ACC112 (cell line): Measurements from ENCODE around the gene SMOC2.

ENCODE experiments used
- H2AFZ ChIP-seq: fragments of 200-600 bp; sonication (generic); one replicate; pipeline ENCODE4 v1.6.0; 2017; ENCODE audit warnings: antibody characterized with exemption, low read length; ENCODE audit not compliant: unreplicated experiment
- H3K27ac ChIP-seq: fragments of 200-600 bp; sonication (generic); 2 replicates; pipeline ENCODE4 v1.5.1; 2014; ENCODE audit warnings: low read depth, mild to moderate bottlenecking, antibody characterized with exemption, low read length, moderate library complexity
- H3K27me3 ChIP-seq: fragments of 200-600 bp; sonication (generic); 2 replicates; pipeline ENCODE4 v1.6.1; 2014; ENCODE audit warnings: mild to moderate bottlenecking, antibody characterized with exemption, low read length, moderate library complexity, mixed read lengths; ENCODE audit not compliant: insufficient read depth
- H3K36me3 ChIP-seq: fragments of 200-600 bp; sonication (generic); 2 replicates; pipeline ENCODE4 v1.6.1; 2016; ENCODE audit warnings: mild to moderate bottlenecking, antibody characterized with exemption, low read length, moderate library complexity, mixed read lengths; ENCODE audit not compliant: insufficient read depth
- H3K4me1 ChIP-seq: fragments of 200-600 bp; sonication (generic); one replicate; pipeline ENCODE4 v1.6.1; 2016; ENCODE audit warnings: low read length, mixed read lengths; ENCODE audit not compliant: insufficient read depth, unreplicated experiment, control insufficient read depth
- H3K4me3 ChIP-seq: fragments of 200-600 bp; sonication (generic); 2 replicates; pipeline ENCODE4 v1.5.1; 2014; ENCODE audit warnings: mild to moderate bottlenecking, low read depth, low read length
- H3K79me2 ChIP-seq: fragments of 200-600 bp; sonication (generic); one replicate; pipeline ENCODE4 v1.6.0; 2016; ENCODE audit warnings: low read length; ENCODE audit not compliant: control insufficient read depth, unreplicated experiment, insufficient read depth

The SMOC2 gene

GRCh38 chr6:168428863-168429262 is 12.1 kb upstream of the SMOC2 start:
- no peak overlapping the region for H3K27ac ChIP-seq
- H3K4me3 ChIP-seq, result no peak overlapping the region
- no peaks in the 10 kb centered on the region for H3K79me2 ChIP-seq
- H2AFZ ChIP-seq, result no peak overlapping the region
- no peaks in the 10 kb centered on the region for H3K36me3 ChIP-seq
- peaks cover 5% of the 10 kb centered on the region for H3K27me3 ChIP-seq
- H3K4me1 ChIP-seq, result no peaks in the 10 kb centered on the region

GRCh38 chr6:168432196-168432595 is 8.8 kb upstream of the SMOC2 start:
- no peak overlapping the region for H2AFZ ChIP-seq
- H3K79me2 ChIP-seq, result no peaks in the 10 kb centered on the region
- H3K27ac ChIP-seq, result no peak overlapping the region
- peaks cover 18% of the 10 kb centered on the region for H3K27me3 ChIP-seq
- H3K36me3 ChIP-seq, result no peaks in the 10 kb centered on the region
- H3K4me1 ChIP-seq, result no peaks in the 10 kb centered on the region
- H3K4me3 ChIP-seq, result no peak overlapping the region

- Histone ChIP-seq H3K79me2 (no peaks in the 10 kb centered on the region), H3K4me1 (no peaks in the 10 kb centered on the region), H2AFZ (no peak overlapping the region), H3K36me3 (no peaks in the 10 kb centered on the region), H3K27ac (no peak overlapping the region), H3K27me3 (peaks cover 28% of the 10 kb centered on the region), H3K4me3 (no peak overlapping the region)
Measured at GRCh38 chr6:168433898-168434297, 7.1 kb upstream of the SMOC2 start.

GRCh38 chr6:168434505-168434904 is 6.5 kb upstream of the SMOC2 start:
- H3K79me2 ChIP-seq, result no peaks in the 10 kb centered on the region
- H3K4me1 ChIP-seq, result no peaks in the 10 kb centered on the region
- no peaks in the 10 kb centered on the region for H3K36me3 ChIP-seq
- no peak overlapping the region for H2AFZ ChIP-seq
- peaks cover 34% of the 10 kb centered on the region for H3K27me3 ChIP-seq
- no peak overlapping the region for H3K27ac ChIP-seq
- H3K4me3 ChIP-seq, result no peak overlapping the region

- no peak overlapping the region for H2AFZ ChIP-seq
- peaks cover 61% of the 10 kb centered on the region for H3K27me3 ChIP-seq
- H3K4me3 ChIP-seq, result no peak overlapping the region
Measured at GRCh38 chr6:168437751-168438150, 3.2 kb upstream of the SMOC2 start.

GRCh38 chr6:168438783-168439520 is 2.0 kb upstream of the SMOC2 start:
- no peak overlapping the region for H3K27ac ChIP-seq
- no peaks in the 10 kb centered on the region for H3K4me1 ChIP-seq
- H2AFZ ChIP-seq, result no peak overlapping the region
- no peaks in the 10 kb centered on the region for H3K36me3 ChIP-seq
- peaks cover 60% of the 10 kb centered on the region for H3K27me3 ChIP-seq
- H3K79me2 ChIP-seq, result no peaks in the 10 kb centered on the region
- H3K4me3 ChIP-seq, result no peak overlapping the region

More at GRCh38 chr6:168437751-168438150, 3.2 kb upstream of the SMOC2 start:
- no peaks in the 10 kb centered on the region for H3K79me2 ChIP-seq
- no peak overlapping the region for H3K27ac ChIP-seq
- no peaks in the 10 kb centered on the region for H3K36me3 ChIP-seq
- no peaks in the 10 kb centered on the region for H3K4me1 ChIP-seq

GRCh38 chr6:168439794-168440450 is 1.1 kb upstream of the SMOC2 start:
- no peaks in the 10 kb centered on the region for H3K4me1 ChIP-seq
- no peak overlapping the region for H3K27ac ChIP-seq
- peaks cover 53% of the 10 kb centered on the region for H3K27me3 ChIP-seq
- peaks cover 3% of the 10 kb centered on the region for H3K79me2 ChIP-seq
- H2AFZ ChIP-seq, result no peak overlapping the region
- no peaks in the 10 kb centered on the region for H3K36me3 ChIP-seq
- no peak overlapping the region for H3K4me3 ChIP-seq

GRCh38 chr6:168441434-168442391 is 729 bp downstream of the SMOC2 start:
- H3K27me3 ChIP-seq, result peaks cover 46% of the 10 kb centered on the region
- no peak overlapping the region for H3K27ac ChIP-seq

GRCh38 chr6:168442646-168443045 is 1.7 kb downstream of the SMOC2 start:
- Histone ChIP-seq H3K79me2 (peaks cover 3% of the 10 kb centered on the region), H3K4me3 (peak overlapping the region; percentile 80), H3K27ac (no peak overlapping the region), H3K4me1 (no peaks in the 10 kb centered on the region), H3K36me3 (no peaks in the 10 kb centered on the region), H3K27me3 (peaks cover 46% of the 10 kb centered on the region), H2AFZ (no peak overlapping the region)

More at GRCh38 chr6:168441434-168442391, 729 bp downstream of the SMOC2 start:
- Histone ChIP-seq H3K36me3 (no peaks in the 10 kb centered on the region), H2AFZ (peak overlapping the region; percentile 75), H3K79me2 (peaks cover 3% of the 10 kb centered on the region), H3K4me1 (no peaks in the 10 kb centered on the region), H3K4me3 (peak overlapping the region; percentile 80)

GRCh38 chr6:168447282-168447681 is 6.3 kb downstream of the SMOC2 start:
- H3K27ac ChIP-seq, result no peak overlapping the region
- no peak overlapping the region for H2AFZ ChIP-seq
- no peak overlapping the region for H3K4me3 ChIP-seq
- H3K4me1 ChIP-seq, result no peaks in the 10 kb centered on the region
- no peaks in the 10 kb centered on the region for H3K36me3 ChIP-seq
- H3K27me3 ChIP-seq, result peaks cover 4% of the 10 kb centered on the region; the same call in 1 of the 2 replicates
- H3K79me2 ChIP-seq, result peaks cover 3% of the 10 kb centered on the region
